ENCODE measurements around the gene KRTAP24-1. TPM values are rescaled to one million over a fixed set of nuclear protein-coding genes. Genes with fewer than 3 reads are reported as not detected.

The KRTAP24-1 gene
- total and polyA plus RNA-seq, 3 donors from 2014 or later, result not detected

DNA sequence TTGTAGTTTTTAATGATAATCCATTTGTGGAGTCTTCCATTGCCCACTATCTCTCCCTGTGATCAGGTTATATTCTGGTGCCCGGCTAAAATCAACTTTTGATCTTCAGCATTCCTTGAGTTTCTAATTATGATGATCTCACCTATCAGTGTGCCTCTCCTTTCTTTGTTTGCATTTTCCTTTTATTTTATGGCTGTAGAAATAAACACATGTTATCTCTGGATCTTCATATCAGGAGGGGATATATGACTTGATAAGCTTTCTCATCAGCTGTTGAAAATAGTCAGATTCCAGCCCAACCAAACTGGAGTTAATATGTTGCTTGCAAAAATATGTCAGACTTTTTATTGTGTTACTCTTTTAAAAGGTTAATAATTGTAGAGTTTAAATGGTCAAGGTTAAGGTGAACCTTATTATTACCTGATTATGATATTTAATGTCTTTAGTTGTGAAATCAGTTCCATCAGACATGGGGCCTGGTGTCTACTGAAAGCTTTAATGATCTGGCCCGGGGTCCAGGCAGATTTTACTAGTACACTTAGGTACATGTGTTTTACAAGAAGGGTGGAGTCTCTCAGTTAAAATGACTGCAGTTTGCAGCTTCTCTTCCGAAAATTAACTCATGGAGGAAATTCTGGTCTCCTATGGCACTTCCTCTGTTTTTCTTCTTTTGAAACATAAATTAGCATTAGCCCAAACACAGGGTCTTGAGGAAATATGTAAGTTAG lies 12.8 kb downstream of the KRTAP24-1 start:
- H3K4me1 ChIP-seq, result no peaks in the 10 kb centered on the region
- intact Hi-C loops (cut with DNase I; ENCODE audit: low total_unique reads), result no loop called here
- TF ChIP-seq, protein P1, sequence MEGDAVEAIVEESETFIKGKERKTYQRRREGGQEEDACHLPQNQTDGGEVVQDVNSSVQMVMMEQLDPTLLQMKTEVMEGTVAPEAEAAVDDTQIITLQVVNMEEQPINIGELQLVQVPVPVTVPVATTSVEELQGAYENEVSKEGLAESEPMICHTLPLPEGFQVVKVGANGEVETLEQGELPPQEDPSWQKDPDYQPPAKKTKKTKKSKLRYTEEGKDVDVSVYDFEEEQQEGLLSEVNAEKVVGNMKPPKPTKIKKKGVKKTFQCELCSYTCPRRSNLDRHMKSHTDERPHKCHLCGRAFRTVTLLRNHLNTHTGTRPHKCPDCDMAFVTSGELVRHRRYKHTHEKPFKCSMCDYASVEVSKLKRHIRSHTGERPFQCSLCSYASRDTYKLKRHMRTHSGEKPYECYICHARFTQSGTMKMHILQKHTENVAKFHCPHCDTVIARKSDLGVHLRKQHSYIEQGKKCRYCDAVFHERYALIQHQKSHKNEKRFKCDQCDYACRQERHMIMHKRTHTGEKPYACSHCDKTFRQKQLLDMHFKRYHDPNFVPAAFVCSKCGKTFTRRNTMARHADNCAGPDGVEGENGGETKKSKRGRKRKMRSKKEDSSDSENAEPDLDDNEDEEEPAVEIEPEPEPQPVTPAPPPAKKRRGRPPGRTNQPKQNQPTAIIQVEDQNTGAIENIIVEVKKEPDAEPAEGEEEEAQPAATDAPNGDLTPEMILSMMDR (IDR thresholded peaks at IDR 0.05), result no peak
- TF ChIP-seq POLR2A (IDR thresholded peaks at IDR 0.05), result no peak
- H3K9me3 ChIP-seq, result no peaks in the 10 kb centered on the region
- H3K36me3 ChIP-seq (ENCODE audit: low read depth, missing control alignments), result no peaks in the 10 kb centered on the region
- no peak overlapping the region for H3K4me3 ChIP-seq
- no peak overlapping the region for H3K27ac ChIP-seq
- WGBS, 2 donors, result 63 to 78% methylated on average over 3 of the region's 3 CpGs
- DNase-seq, result no peak
- no peaks in the 10 kb centered on the region for H3K27me3 ChIP-seq

DNA sequence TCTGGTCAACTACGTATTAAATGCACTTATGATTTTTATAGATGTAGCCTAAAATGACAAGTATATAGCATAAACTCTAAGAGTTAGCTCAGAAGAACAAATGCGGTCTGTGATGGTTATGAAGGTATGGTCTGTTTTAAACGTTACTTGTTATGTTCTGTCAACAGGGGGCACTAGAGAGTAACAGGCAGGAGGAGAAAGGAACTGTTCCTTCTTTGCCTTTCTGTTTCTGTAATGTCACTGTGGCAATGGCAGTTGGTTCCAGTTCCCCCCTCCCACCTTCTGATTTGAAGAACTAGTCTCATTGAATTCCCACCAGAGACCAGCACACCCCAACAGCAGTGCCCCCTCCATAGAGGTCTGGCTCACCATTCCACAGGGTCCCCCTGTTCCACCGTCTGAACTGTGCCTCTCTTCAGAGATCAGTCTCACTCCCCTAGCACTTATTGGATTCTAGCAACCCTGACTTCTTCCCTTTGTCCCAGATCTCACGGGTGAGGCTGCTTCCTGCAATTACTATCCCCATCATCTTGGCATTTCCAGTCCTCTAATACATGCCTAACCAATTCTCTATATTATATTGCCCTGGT lies 14.0 kb downstream of the KRTAP24-1 start:
- no peak for DNase-seq
- WGBS, 2 donors, result 73 to 76% methylated on average over 5 of the region's 5 CpGs
- Histone ChIP-seq H3K36me3 (ENCODE audit: low read depth, missing control alignments) (no peaks in the 10 kb centered on the region), H3K27me3 (no peaks in the 10 kb centered on the region), H3K9me3 (no peaks in the 10 kb centered on the region), H3K4me3 (no peak overlapping the region), H3K4me1 (no peaks in the 10 kb centered on the region), H3K27ac (no peak overlapping the region)
- intact Hi-C loops (cut with DNase I; ENCODE audit: low total_unique reads), result no loop called here
- TF ChIP-seq, protein P1 (IDR thresholded peaks at IDR 0.05), result peak in 2 of 3 experiments; percentile 26 to 50
- no peak for TF ChIP-seq POLR2A (IDR thresholded peaks at IDR 0.05)

DNA sequence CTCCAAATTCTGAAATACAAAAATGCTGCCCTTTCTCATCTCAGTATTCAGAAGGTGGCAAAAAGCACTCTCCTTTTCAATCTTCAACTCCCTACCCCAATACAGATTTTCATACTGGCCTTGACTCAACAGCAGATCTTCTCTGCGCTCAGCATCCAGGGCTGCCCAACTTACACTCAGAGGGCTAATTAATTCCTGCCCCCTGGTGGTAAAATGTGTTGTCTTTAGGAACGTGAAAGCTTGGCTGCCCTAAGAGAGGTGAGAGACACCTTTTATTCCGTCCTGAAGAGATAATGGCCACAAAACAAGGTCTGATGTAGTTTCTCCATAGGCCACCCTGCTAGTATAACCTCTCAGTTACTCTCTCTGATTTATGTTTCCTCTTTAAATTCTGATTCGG lies 25.0 kb downstream of the KRTAP24-1 start:
- H3K36me3 ChIP-seq (ENCODE audit: low read depth, missing control alignments), result no peaks in the 10 kb centered on the region
- no peaks in the 10 kb centered on the region for H3K9me3 ChIP-seq
- H3K27me3 ChIP-seq, result no peaks in the 10 kb centered on the region
- H3K27ac ChIP-seq, result no peak overlapping the region
- no peak overlapping the region for H3K4me3 ChIP-seq
- intact Hi-C loops (cut with DNase I; ENCODE audit: low total_unique reads), result no loop called here
- 72 to 90% methylated on average over 4 of the region's 4 CpGs for whole genome bisulfite sequencing, 2 donors
- no peak for DNase-seq
- TF ChIP-seq, protein P1 (IDR thresholded peaks at IDR 0.05), result peak in 1 of 3 experiments; percentile 10
- TF ChIP-seq POLR2A (IDR thresholded peaks at IDR 0.05), result no peak
- H3K4me1 ChIP-seq, result no peaks in the 10 kb centered on the region

DNA sequence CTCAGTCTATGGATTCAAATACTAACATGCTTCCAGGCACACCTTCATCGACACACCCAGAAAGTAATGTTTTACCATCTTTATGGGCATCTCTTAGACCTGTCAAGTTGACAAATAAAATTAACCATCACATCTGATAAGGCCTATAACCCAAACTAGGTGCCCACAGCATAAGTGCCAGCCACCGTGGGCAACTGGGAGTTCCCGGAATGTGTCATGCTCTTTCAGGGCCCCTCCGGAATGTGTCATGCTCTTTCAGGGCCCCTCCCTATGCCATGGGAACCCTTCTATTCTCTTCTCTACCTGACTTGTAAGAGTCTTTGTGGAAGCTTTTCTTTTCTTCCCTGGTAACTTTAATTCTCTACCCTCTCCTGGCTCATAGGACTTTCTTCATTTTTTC lies 26.6 kb downstream of the KRTAP24-1 start:
- WGBS, 2 donors, result 93 to 96% methylated on average over 4 of the region's 4 CpGs
- no peak overlapping the region for H3K4me3 ChIP-seq
- H3K4me1 ChIP-seq, result no peaks in the 10 kb centered on the region
- no peaks in the 10 kb centered on the region for H3K36me3 ChIP-seq (ENCODE audit: low read depth, missing control alignments)
- no peaks in the 10 kb centered on the region for H3K27me3 ChIP-seq
- no peak for DNase-seq
- intact Hi-C loops (cut with DNase I; ENCODE audit: low total_unique reads), result no loop called here
- TF ChIP-seq, protein P1 (IDR thresholded peaks at IDR 0.05), result no peak
- TF ChIP-seq POLR2A (IDR thresholded peaks at IDR 0.05), result no peak
- no peak overlapping the region for H3K27ac ChIP-seq
- H3K9me3 ChIP-seq, result no peaks in the 10 kb centered on the region

Measured in testis (tissue), 3 donors.